Omental fat pad (tissue), 4 donors: ENCODE results near the gene REX1BD. TPM values are rescaled to one million over a fixed set of nuclear protein-coding genes. Genes with fewer than 3 reads are reported as not detected.

Source experiments
- ATAC-seq: fragments of 150-250 bp; one replicate; pipeline ENCODE4 v1.9.1; 2016; ENCODE audit warnings: mild to moderate bottlenecking, moderate library complexity; ENCODE audit not compliant: low FRiP score
- DNase-seq: peaks from one replicate; pipeline ENCODE4 v3.0.0-alpha.2; 2019; ENCODE audit warnings: low spot score
- total RNA-seq, 4 donors: library from RNA; depleted of rRNA; stranded (reverse); fragments of >200 nt; gene quantifications; one replicate each; pipeline ENCODE4 v1.1.0, GENCODE V29; 2016
- TF ChIP-seq, protein P1 (sequence below), 3 donors: fragments of 450-650 bp; IDR thresholded peaks; one replicate each; pipeline ENCODE4 v1.5.1; 2016 to 2017; ENCODE audit warnings: antibody characterized with exemption in 3 of 3, mild to moderate bottlenecking in 3 of 3, moderate library complexity in 2 of 3

The REX1BD gene
- total RNA-seq, 4 donors from 2014 or later: 79.5 to 127 (median 101) TPM

DNA sequence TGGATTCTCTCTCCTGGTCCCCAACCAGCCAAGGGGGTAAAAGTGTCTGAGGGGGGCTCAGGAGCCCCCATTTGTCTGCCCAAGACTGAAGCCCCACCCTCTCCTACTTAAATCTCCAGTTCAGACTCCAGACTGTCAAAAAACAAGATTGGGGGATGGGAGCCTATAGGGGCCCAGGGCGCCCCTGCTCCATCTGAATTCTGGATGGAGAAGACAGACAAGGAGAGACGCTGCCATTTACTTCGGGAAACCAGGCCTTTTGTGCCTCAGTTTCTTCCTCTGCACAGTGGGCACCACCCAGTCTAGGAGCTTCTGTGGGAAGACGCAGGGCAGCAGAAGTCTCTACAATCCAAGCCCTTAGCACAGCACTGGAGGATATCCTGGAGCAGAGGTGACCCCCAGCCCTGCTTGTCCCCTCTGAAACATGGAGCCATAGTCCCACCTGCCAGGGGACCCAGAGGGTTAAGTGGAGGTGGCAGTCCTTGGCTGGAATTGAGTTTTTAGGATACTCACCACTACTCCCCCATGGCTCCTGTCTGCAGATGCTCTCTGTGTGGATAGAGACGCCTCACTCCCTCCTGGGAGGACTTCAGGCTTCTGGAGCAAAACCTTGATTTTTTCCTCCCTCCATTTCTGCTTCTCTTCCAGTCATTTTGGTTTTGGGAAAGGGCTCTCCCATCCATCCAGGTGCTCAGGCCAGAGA is 19.7 kb downstream of the REX1BD start:
- DNase-seq (no peak), ATAC-seq (no peak)
- TF ChIP-seq, protein P1, sequence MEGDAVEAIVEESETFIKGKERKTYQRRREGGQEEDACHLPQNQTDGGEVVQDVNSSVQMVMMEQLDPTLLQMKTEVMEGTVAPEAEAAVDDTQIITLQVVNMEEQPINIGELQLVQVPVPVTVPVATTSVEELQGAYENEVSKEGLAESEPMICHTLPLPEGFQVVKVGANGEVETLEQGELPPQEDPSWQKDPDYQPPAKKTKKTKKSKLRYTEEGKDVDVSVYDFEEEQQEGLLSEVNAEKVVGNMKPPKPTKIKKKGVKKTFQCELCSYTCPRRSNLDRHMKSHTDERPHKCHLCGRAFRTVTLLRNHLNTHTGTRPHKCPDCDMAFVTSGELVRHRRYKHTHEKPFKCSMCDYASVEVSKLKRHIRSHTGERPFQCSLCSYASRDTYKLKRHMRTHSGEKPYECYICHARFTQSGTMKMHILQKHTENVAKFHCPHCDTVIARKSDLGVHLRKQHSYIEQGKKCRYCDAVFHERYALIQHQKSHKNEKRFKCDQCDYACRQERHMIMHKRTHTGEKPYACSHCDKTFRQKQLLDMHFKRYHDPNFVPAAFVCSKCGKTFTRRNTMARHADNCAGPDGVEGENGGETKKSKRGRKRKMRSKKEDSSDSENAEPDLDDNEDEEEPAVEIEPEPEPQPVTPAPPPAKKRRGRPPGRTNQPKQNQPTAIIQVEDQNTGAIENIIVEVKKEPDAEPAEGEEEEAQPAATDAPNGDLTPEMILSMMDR (IDR thresholded peaks at IDR 0.05): no peak

DNA sequence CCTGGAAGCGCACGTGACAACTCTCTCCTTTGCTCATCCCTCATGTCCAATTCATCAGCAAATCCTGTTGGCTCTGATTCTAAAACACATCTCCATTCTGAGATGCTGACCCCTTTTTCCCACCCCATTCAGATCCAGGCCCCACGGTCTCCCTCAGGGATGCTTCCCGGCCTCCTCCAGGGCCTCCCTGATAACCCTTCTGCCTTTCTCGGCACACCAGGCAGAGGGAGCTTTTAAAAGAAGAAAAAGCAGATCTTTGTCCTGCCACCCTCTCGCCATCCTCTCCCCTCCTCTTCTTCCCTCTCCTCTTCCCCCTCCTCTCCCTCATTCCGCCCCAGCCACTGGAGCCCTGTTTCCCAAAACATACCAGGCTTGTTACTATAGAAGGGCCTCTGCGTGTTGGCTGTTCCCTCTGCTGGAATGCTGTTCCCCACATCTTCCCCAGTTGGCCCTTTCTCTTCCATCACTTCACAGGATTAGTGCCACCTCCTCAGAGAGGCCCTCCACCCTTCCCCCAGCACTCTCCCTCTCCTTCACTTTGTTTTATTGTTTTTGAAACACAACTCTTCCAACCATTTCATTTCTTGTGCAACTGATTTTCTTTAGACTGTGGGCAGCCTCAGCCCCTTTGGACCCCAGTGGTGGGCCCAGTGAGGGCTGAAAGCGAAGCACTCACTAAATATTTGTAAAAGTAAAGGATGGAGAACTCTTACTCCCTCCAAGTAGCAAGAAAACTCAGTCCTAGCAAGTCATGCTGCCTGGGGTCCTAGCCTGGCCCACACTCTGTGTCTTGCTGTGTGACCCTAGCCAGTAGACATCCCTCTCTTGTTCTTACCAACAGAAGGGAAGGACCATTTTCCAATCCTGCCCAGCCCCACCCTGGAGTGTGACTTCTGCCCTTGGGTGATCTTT is 20.5 kb downstream of the REX1BD start:
- TF ChIP-seq, protein P1 (IDR thresholded peaks at IDR 0.05): no peak
- no peak for DNase-seq
- no peak for ATAC-seq

DNA sequence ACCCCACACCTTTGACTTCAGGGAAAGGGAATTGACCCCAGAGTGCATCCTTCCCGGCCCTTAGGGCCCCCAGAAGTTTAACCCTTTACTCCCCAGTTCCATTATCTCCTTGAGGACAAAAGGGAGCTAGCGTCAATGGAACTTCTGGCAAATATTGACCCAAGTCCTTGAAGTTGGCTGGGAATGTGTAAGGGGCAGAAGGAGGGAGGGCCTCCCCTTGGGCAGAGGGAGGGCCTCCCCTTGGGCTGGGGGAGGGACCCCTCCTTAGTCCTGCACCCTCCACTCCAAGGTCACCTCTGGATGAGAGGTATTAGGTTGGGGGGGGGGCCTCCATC is 21.1 kb downstream of the REX1BD start:
- DNase-seq (no peak), ATAC-seq (no peak)
- TF ChIP-seq, protein P1 (IDR thresholded peaks at IDR 0.05): no peak

DNA sequence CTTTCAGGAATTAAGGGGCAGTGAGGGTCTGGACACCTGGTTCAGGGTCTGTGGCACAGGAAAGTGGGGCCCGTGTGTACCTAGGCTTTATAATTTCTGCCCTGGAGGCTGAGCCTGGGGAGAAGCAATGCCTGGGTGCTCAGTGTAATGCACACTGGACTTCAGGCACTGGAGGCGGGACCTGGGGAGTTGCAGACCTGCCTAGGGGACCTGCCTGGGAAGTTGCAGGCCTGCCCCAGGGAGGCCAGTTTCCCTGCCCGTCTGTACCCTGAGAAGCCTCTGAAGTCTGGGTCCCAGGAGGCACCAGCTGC is 21.6 kb downstream of the REX1BD start:
- ATAC-seq (no peak), DNase-seq (no peak)
- TF ChIP-seq, protein P1 (IDR thresholded peaks at IDR 0.05): no peak

DNA sequence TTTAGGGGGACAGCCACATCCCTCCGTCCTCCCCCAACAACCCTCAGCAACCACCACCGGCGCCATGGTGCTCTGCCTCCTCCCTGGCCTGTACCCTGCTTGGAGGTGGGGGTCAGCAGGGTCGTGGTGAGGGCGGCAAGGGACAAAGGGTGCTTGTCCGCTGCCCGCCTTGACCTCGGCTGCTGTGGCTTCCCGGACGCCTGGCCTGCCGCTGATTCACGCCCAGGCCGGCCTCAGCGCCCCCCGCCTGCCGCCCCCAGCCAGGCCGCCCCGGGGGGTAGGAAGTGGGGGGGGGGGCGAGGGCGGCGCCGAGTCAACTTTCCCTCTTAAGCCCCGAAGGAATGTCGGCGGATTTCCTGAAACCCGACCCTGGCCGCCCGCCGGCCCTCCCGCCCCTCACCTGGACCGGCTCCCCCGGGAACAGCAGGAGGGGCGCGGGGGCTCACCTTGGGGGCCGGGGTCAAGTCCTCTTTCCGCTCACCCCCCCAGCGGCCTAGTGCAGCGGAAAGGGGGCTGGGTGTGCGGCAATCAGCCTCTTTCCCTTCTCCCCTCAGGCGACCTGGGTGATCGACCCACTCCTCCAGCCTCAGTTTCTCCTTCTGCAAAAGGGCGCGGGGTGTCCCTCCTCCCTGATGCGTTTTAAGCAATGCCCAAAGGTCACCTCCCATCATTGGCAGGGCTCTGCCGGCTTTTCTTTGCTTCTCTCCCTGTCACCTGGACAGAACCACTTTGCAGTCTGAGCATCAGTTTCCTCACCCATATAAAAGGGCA is 22.1 kb downstream of the REX1BD start:
- no peak for DNase-seq
- TF ChIP-seq, protein P1 (IDR thresholded peaks at IDR 0.05): no peak
- no peak for ATAC-seq

DNA sequence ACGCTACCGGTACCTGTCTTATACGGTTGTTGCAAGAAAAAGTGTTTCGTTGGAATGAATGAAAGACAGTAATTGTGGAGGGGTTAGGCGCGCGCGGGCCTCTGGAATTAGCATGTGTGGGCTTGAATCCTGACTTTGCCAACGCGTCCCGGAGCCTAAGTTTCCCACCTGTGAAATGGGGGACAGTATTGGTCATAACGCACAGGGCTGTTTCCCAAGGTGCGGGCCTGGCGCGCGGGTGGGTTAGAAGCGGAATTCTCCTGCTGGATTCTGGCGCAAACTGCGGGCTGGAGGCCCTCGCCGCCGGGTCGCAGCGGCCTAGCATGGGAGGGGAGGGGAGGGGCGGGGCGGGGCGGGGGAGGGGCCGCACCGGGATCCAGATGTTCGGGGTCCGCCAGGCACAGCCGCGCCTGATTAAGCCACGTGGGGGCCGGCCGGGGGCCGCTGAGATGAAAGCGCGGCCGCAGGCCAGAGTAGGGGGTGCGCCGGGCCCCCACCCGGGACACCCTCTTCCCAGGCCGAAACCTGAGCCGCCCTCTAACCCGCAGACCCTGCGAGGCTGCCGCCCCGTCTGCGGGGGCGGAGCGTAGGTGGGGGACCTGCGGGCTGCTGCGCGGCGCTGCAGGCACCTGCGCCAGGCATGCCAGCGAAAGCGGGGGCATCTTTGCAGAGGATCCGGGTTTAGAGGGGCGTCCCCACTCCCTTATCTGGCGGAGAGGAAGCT is 22.9 kb downstream of the REX1BD start:
- ATAC-seq (no peak), DNase-seq (no peak)
- TF ChIP-seq, protein P1 (IDR thresholded peaks at IDR 0.05): no peak
